ENCODE data around the gene PRSS12.
"Not testable (repeated sequence)": the region's sequence is repeated elsewhere in the genome, so short reads cannot be mapped to it uniquely, and the experiment has no call there.

DNA sequence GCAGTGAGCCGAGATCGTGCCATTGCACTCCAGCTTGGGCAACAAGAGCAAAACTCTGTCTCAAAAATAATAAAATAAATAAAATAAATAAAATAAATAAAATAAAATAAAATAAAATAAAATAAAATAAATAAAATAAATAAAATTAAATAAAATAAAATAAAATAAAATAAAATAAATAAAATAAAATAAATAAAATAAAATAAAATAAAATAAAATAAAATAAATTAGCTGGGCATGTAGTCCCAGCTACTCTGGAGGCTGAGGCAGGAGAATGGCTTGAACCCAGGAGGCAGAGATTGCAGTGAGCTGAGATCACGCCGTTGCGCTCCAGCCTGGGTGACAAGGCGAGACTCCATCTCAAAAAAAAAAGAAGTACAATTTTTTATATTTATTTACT lies 53.2 kb downstream of the PRSS12 start:
- TF ChIP-seq, protein P1, sequence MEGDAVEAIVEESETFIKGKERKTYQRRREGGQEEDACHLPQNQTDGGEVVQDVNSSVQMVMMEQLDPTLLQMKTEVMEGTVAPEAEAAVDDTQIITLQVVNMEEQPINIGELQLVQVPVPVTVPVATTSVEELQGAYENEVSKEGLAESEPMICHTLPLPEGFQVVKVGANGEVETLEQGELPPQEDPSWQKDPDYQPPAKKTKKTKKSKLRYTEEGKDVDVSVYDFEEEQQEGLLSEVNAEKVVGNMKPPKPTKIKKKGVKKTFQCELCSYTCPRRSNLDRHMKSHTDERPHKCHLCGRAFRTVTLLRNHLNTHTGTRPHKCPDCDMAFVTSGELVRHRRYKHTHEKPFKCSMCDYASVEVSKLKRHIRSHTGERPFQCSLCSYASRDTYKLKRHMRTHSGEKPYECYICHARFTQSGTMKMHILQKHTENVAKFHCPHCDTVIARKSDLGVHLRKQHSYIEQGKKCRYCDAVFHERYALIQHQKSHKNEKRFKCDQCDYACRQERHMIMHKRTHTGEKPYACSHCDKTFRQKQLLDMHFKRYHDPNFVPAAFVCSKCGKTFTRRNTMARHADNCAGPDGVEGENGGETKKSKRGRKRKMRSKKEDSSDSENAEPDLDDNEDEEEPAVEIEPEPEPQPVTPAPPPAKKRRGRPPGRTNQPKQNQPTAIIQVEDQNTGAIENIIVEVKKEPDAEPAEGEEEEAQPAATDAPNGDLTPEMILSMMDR (IDR thresholded peaks at IDR 0.05; ENCODE audit: poor library complexity), result not testable (repeated sequence)
- TF ChIP-seq EZH2 (IDR thresholded peaks at IDR 0.05; ENCODE audit: borderline replicate concordance), result not testable (repeated sequence)
